GM23248 (cell line): ENCODE measurements around the gene PLPPR1. TPM values are rescaled to one million over a fixed set of nuclear protein-coding genes. Genes with fewer than 3 reads are reported as not detected.

Source experiments
- DNase-seq: peaks from one replicate; pipeline ENCODE4 v3.0.0-alpha.2; 2015
- H2AFZ ChIP-seq: fragments of 200-600 bp; sonication (generic); 2 replicates; pipeline ENCODE4 v1.6.1; 2016; ENCODE audit warnings: antibody characterized with exemption
- H3F3A ChIP-seq: fragments of 200-600 bp; sonication (generic); 2 replicates; pipeline ENCODE4 v1.6.1; 2016; ENCODE audit warnings: mild to moderate bottlenecking, antibody characterized with exemption, mixed run types; ENCODE audit not compliant: insufficient read depth
- H3K27ac ChIP-seq: fragments of 200-600 bp; sonication (generic); 2 replicates; pipeline ENCODE4 v1.5.1; 2016; ENCODE audit warnings: mild to moderate bottlenecking
- H3K27me3 ChIP-seq: fragments of 200-600 bp; sonication (generic); replicated peaks from 2 replicates; pipeline ENCODE4 v1.6.1; 2016; ENCODE audit warnings: mild to moderate bottlenecking; ENCODE audit not compliant: insufficient read depth
- H3K36me3 ChIP-seq: fragments of 200-600 bp; sonication (generic); 2 replicates; pipeline ENCODE4 v1.6.1; 2016; ENCODE audit warnings: low read depth, mild to moderate bottlenecking
- H3K4me1 ChIP-seq: fragments of 200-600 bp; sonication (generic); 2 replicates; pipeline ENCODE4 v1.6.1; 2016; ENCODE audit warnings: mild to moderate bottlenecking; ENCODE audit not compliant: insufficient read depth
- H3K4me2 ChIP-seq: fragments of 200-600 bp; sonication (generic); one replicate; pipeline ENCODE4 v1.6.1; 2016; ENCODE audit warnings: mild to moderate bottlenecking; ENCODE audit not compliant: unreplicated experiment
- H3K4me3 ChIP-seq: fragments of 200-600 bp; sonication (generic); 2 replicates; pipeline ENCODE4 v1.5.1; 2016; ENCODE audit warnings: mild to moderate bottlenecking
- H3K79me2 ChIP-seq: fragments of 200-600 bp; sonication (generic); 2 replicates; pipeline ENCODE4 v1.6.1; 2016; ENCODE audit warnings: mild to moderate bottlenecking; ENCODE audit not compliant: insufficient read depth
- H3K9ac ChIP-seq: fragments of 200-600 bp; sonication (generic); 2 replicates; pipeline ENCODE4 v1.6.1; 2016; ENCODE audit warnings: mild to moderate bottlenecking
- H3K9me2 ChIP-seq: fragments of 200-600 bp; sonication (generic); 2 replicates; pipeline ENCODE4 v1.6.1; 2016; ENCODE audit warnings: mixed run types, mild to moderate bottlenecking, moderate library complexity; ENCODE audit not compliant: insufficient read depth
- H3K9me3 ChIP-seq: fragments of 200-600 bp; sonication (generic); one replicate; pipeline ENCODE4 v1.6.1; 2017; ENCODE audit warnings: low read depth
- H4K20me1 ChIP-seq: fragments of 200-600 bp; sonication (generic); 2 replicates; pipeline ENCODE4 v1.6.0; 2016; ENCODE audit not compliant: insufficient read depth
- EZH2 ChIP-seq: fragments of 200-600 bp; sonication (generic); IDR thresholded peaks from 2 replicates; pipeline ENCODE4 v1.6.1; 2018; ENCODE audit warnings: antibody characterized with exemption, mild to moderate bottlenecking; ENCODE audit not compliant: insufficient read depth, poor library complexity, severe bottlenecking
- EZH2phosphoT487 ChIP-seq: fragments of 200-600 bp; sonication (generic); IDR thresholded peaks from 2 replicates; pipeline ENCODE4 v1.6.1; 2018; ENCODE audit warnings: antibody characterized with exemption, moderate library complexity, mild to moderate bottlenecking, low read depth; ENCODE audit not compliant: insufficient read depth
- WGBS, 2 experiments: methylation state at CpG; one replicate each; pipeline ENCODE4 v1.1.6; 2015 to 2017; ENCODE audit warnings: low lambda C conversion rate in 2 of 2, low coverage in 1 of 2; ENCODE audit errors: missing lambda C conversion rate in 2 of 2; 5-methylcytosine and 5-hydroxymethylcytosine counted together
- in situ Hi-C: fragments of 300-500 bp; cut with MboI; formaldehyde crosslinking; loops from 2 replicates; pipeline ENCODE4 v1.15.0; 2020
- polyA plus RNA-seq: library from polyadenylated mRNA; unstranded; fragments of >200 nt; fragmentation: Nextera tagmentation; extraction: Ambion mirVana; gene quantifications from 2 replicates; pipeline ENCODE4 v1.2.1, GENCODE V29; 2016
- total RNA-seq: library from RNA; depleted of rRNA; stranded (reverse); fragments of >200 nt; shearing (Covaris generic); gene quantifications from 2 replicates; pipeline ENCODE4 v1.2.3, GENCODE V29; 2014

The PLPPR1 gene
- total and polyA plus RNA-seq, 2 experiments from 2014 or later = not detected

GRCh38 chr9:101337237-101337636 is 308.7 kb downstream of the PLPPR1 start:
- 41 to 52% methylated on average over 2 of the region's 2 CpGs for WGBS, 2 experiments
- no peaks in the 10 kb centered on the region for H3K79me2 ChIP-seq
- H3K9me3 ChIP-seq = no peaks in the 10 kb centered on the region
- no peaks in the 10 kb centered on the region for H3F3A ChIP-seq
- no peak overlapping the region for H3K4me3 ChIP-seq
- no peak for DNase-seq
- no peak overlapping the region for H3K27ac ChIP-seq
- in situ Hi-C loops = no loop called here
- H2AFZ ChIP-seq = no peak overlapping the region
- H3K4me2 ChIP-seq = no peak overlapping the region
- no peaks in the 10 kb centered on the region for H3K36me3 ChIP-seq
- no peaks in the 10 kb centered on the region for H3K4me1 ChIP-seq
- H4K20me1 ChIP-seq = no peaks in the 10 kb centered on the region
- TF ChIP-seq EZH2 (no peak), EZH2phosphoT487 (no peak)
- H3K27me3 ChIP-seq = 0 out of 2 replicates have a peak, but pooled peaks cover 14% of the 10 kb centered on the region
- H3K9ac ChIP-seq = no peak overlapping the region
- no peaks in the 10 kb centered on the region for H3K9me2 ChIP-seq

GRCh38 chr9:101341958-101342357 is 313.4 kb downstream of the PLPPR1 start:
- no peaks in the 10 kb centered on the region for H3K9me2 ChIP-seq
- no peak overlapping the region for H3K4me3 ChIP-seq
- TF ChIP-seq EZH2phosphoT487 (no peak), EZH2 (no peak)
- H3K9me3 ChIP-seq = no peaks in the 10 kb centered on the region
- H3K4me2 ChIP-seq = no peak overlapping the region
- no peak overlapping the region for H3K9ac ChIP-seq
- H2AFZ ChIP-seq = no peak overlapping the region
- no peaks in the 10 kb centered on the region for H3K36me3 ChIP-seq
- H3K27ac ChIP-seq = no peak overlapping the region
- no peaks in the 10 kb centered on the region for H3F3A ChIP-seq
- in situ Hi-C loops = no loop called here
- no peaks in the 10 kb centered on the region for H3K79me2 ChIP-seq
- no peak for DNase-seq
- peaks cover 21% of the 10 kb centered on the region for H3K27me3 ChIP-seq
- H3K4me1 ChIP-seq = no peaks in the 10 kb centered on the region
- no peaks in the 10 kb centered on the region for H4K20me1 ChIP-seq

- WGBS, 2 experiments = 12 to 14% methylated on average over 1 of the region's 1 CpG
- Histone ChIP-seq H3K9me2 (no peaks in the 10 kb centered on the region), H3K4me3 (no peak overlapping the region), H4K20me1 (no peaks in the 10 kb centered on the region), H3K27ac (no peak overlapping the region), H3K4me1 (no peaks in the 10 kb centered on the region), H3K9me3 (no peaks in the 10 kb centered on the region), H3K79me2 (no peaks in the 10 kb centered on the region), H2AFZ (no peak overlapping the region), H3K4me2 (no peak overlapping the region), H3F3A (no peaks in the 10 kb centered on the region), H3K36me3 (no peaks in the 10 kb centered on the region), H3K27me3 (peaks cover 23% of the 10 kb centered on the region), H3K9ac (no peak overlapping the region)
- in situ Hi-C loops = no loop called here
- no peak for DNase-seq
- TF ChIP-seq EZH2 = no peak
These were observed 314.1 kb downstream of the PLPPR1 start for GRCh38 chr9:101342595-101342994.

GRCh38 chr9:101350285-101350684 is 321.8 kb downstream of the PLPPR1 start:
- no peaks in the 10 kb centered on the region for H3F3A ChIP-seq
- no peak overlapping the region for H3K4me2 ChIP-seq
- H3K36me3 ChIP-seq = no peaks in the 10 kb centered on the region
- no peak overlapping the region for H3K9ac ChIP-seq
- H3K4me1 ChIP-seq = no peaks in the 10 kb centered on the region
- H3K27me3 ChIP-seq = peaks cover 18% of the 10 kb centered on the region; the same call in 1 of the 2 replicates
- no peaks in the 10 kb centered on the region for H3K9me3 ChIP-seq
- WGBS, 2 experiments = 22 to 48% methylated on average over 1 of the region's 1 CpG
- H3K27ac ChIP-seq = no peak overlapping the region
- H4K20me1 ChIP-seq = no peaks in the 10 kb centered on the region
- TF ChIP-seq EZH2 = no peak
- DNase-seq = no peak
- H2AFZ ChIP-seq = no peak overlapping the region
- in situ Hi-C loops = no loop called here
- no peak overlapping the region for H3K4me3 ChIP-seq
- no peaks in the 10 kb centered on the region for H3K9me2 ChIP-seq
- no peaks in the 10 kb centered on the region for H3K79me2 ChIP-seq

- Histone ChIP-seq H3K9me3 (no peaks in the 10 kb centered on the region), H4K20me1 (no peaks in the 10 kb centered on the region), H3K27ac (no peak overlapping the region), H3K36me3 (no peaks in the 10 kb centered on the region), H3K9me2 (no peaks in the 10 kb centered on the region), H2AFZ (no peak overlapping the region), H3K4me2 (no peak overlapping the region), H3F3A (no peaks in the 10 kb centered on the region), H3K4me1 (no peaks in the 10 kb centered on the region), H3K4me3 (no peak overlapping the region), H3K9ac (no peak overlapping the region), H3K27me3 (0 out of 2 replicates have a peak, but pooled peaks cover 3% of the 10 kb centered on the region), H3K79me2 (no peaks in the 10 kb centered on the region)
- in situ Hi-C loops = no loop called here
- TF ChIP-seq EZH2phosphoT487 (no peak), EZH2 (no peak)
- no peak for DNase-seq
- WGBS, 2 experiments = 47 to 51% methylated on average over 6 of the region's 6 CpGs
These were observed 324.5 kb downstream of the PLPPR1 start for GRCh38 chr9:101352892-101353463.
